SK-N-SH (cell line): ENCODE data around the gene FGD6. TPM values are rescaled to one million over a fixed set of nuclear protein-coding genes. Genes with fewer than 3 reads are reported as not detected.

ENCODE experiments used
- CTCF ChIA-PET: fragments of 300-600, 350-600 bp; formaldehyde crosslinking; extraction: SDS; loops from one replicate; lab custom pipeline; 2021; lab: Yijun Ruan, JAX
- POLR2A ChIA-PET: fragments of 350-600 bp; sonication (Branson Sonifier 250); formaldehyde crosslinking; extraction: SDS; loops from one replicate; lab custom pipeline; 2020; ENCODE audit warnings: antibody characterized with exemption, inconsistent platforms; lab: Yijun Ruan, JAX
- DNase-seq: peaks from one replicate; pipeline ENCODE4 v3.0.0; 2012
- H2AFZ ChIP-seq: fragments of 200-600 bp; sonication (generic); 2 replicates; pipeline ENCODE4 v1.8.1; 2016; ENCODE audit warnings: antibody characterized with exemption, mild to moderate bottlenecking, low read depth
- H3F3A ChIP-seq: fragments of 200-600 bp; sonication (generic); replicated peaks from 2 replicates; pipeline ENCODE3; 2016; ENCODE audit warnings: antibody characterized with exemption, mild to moderate bottlenecking; ENCODE audit not compliant: insufficient read depth
- H3K27ac ChIP-seq, 2 experiments: fragments of 200-500 bp in 1 of 2; fragments of 200-600 bp in 1 of 2; sonication (Bioruptor generic) in 1 of 2; sonication (generic), shearing (Covaris generic) in 1 of 2; 2 replicates each; pipeline versions ENCODE4 v1.5.1 to v1.6.1; 2014 to 2016; ENCODE audit warnings: low read depth in 2 of 2, inconsistent platforms in 1 of 2, low read length in 1 of 2, mild to moderate bottlenecking in 1 of 2, mixed read lengths in 1 of 2
- H3K27me3 ChIP-seq: fragments of 200-600 bp; sonication (generic), shearing (Covaris generic); 2 replicates; pipeline ENCODE4 v1.6.1; 2016; ENCODE audit warnings: mixed run types; ENCODE audit not compliant: insufficient read depth
- H3K36me3 ChIP-seq, 2 experiments: fragments of 200-500 bp in 1 of 2; fragments of 200-600 bp in 1 of 2; sonication (Bioruptor generic) in 1 of 2; sonication (generic) in 1 of 2; replicated peaks in 1 of 2; 2 replicates each; pipeline versions ENCODE3 to v1.5.1; 2014 to 2016; ENCODE audit warnings: low read length in 1 of 2, mild to moderate bottlenecking in 1 of 2; ENCODE audit not compliant: insufficient read depth in 2 of 2, control insufficient read depth in 1 of 2
- H3K4me1 ChIP-seq, 2 experiments: fragments of 200-500 bp in 1 of 2; fragments of 200-600 bp in 1 of 2; sonication (Bioruptor generic) in 1 of 2; sonication (generic), shearing (Covaris generic) in 1 of 2; 2 replicates each; pipeline versions ENCODE4 v1.5.1 to v1.6.1; 2014 to 2016; ENCODE audit warnings: low read depth in 1 of 2, low read length in 1 of 2, mixed run types in 1 of 2; ENCODE audit not compliant: insufficient read depth in 2 of 2, control insufficient read depth in 1 of 2
- H3K4me2 ChIP-seq: fragments of 200-600 bp; sonication (generic), shearing (Covaris generic); 2 replicates; pipeline ENCODE4 v1.6.1; 2017; ENCODE audit warnings: mixed run types
- H3K4me3 ChIP-seq, 2 experiments: fragments of 200-500 bp in 1 of 2; fragments of 200-600 bp in 1 of 2; sonication (Bioruptor generic) in 1 of 2; sonication (generic), shearing (Covaris generic) in 1 of 2; 2 replicates each; pipeline versions ENCODE4 v1.5.1 to v1.8.1; 2014 to 2016; ENCODE audit warnings: low read depth in 2 of 2, inconsistent platforms in 1 of 2, low read length in 1 of 2, mild to moderate bottlenecking in 1 of 2, mixed read lengths in 1 of 2, moderate library complexity in 1 of 2
- H3K79me2 ChIP-seq: fragments of 200-600 bp; sonication (generic); 2 replicates; pipeline ENCODE4 v1.8.1; 2017; ENCODE audit warnings: mild to moderate bottlenecking; ENCODE audit not compliant: insufficient read depth
- H3K9ac ChIP-seq: fragments of 200-600 bp; sonication (generic); 2 replicates; pipeline ENCODE4 v1.6.1; 2017; ENCODE audit warnings: mixed run types
- H3K9me2 ChIP-seq: fragments of 200-600 bp; sonication (generic); 2 replicates; pipeline ENCODE4 v1.6.1; 2017; ENCODE audit warnings: mixed run types
- H3K9me3 ChIP-seq: fragments of 200-600 bp; sonication (generic); 2 replicates; pipeline ENCODE4 v1.6.1; 2017; ENCODE audit warnings: mixed run types, mild to moderate bottlenecking, moderate library complexity
- H4K20me1 ChIP-seq: fragments of 200-600 bp; sonication (generic); 2 replicates; pipeline ENCODE4 v1.6.1; 2017; ENCODE audit warnings: mild to moderate bottlenecking, mixed run types; ENCODE audit not compliant: insufficient read depth
- CTCF ChIP-seq: fragments of 200-600 bp; sonication (generic); IDR thresholded peaks from 2 replicates; pipeline ENCODE4 v1.6.1; 2017; ENCODE audit warnings: antibody characterized with exemption, mild to moderate bottlenecking, moderate library complexity
- EZH2phosphoT487 ChIP-seq: fragments of 200-600 bp; sonication (generic); IDR thresholded peaks from 2 replicates; pipeline ENCODE4 v1.6.1; 2017; ENCODE audit warnings: low read depth, mixed run types, mild to moderate bottlenecking, antibody characterized with exemption, moderate library complexity, borderline replicate concordance
- FOSL2 ChIP-seq: IDR thresholded peaks from 2 replicates; pipeline ENCODE4 v1.4.0; 2012; ENCODE audit warnings: low read depth, mild to moderate bottlenecking, moderate library complexity, borderline replicate concordance
- GATA2 ChIP-seq: sonication (generic); formaldehyde crosslinking; IDR thresholded peaks from 2 replicates; pipeline ENCODE4 v1.5.0; 2020; ENCODE audit warnings: mild to moderate bottlenecking, missing genetic modification reagents
- NRF1 ChIP-seq: IDR thresholded peaks from 2 replicates; pipeline ENCODE4 v1.6.1; 2012; ENCODE audit warnings: low read depth, mild to moderate bottlenecking, low read length
- RFX5 ChIP-seq: IDR thresholded peaks from 2 replicates; pipeline ENCODE4 v1.6.1; 2012; ENCODE audit warnings: mild to moderate bottlenecking, improper control_type of control experiment, low read length
- TCF12 ChIP-seq: IDR thresholded peaks from 2 replicates; pipeline ENCODE4 v1.4.0; 2012
- TEAD4 ChIP-seq: IDR thresholded peaks from 2 replicates; pipeline ENCODE4 v1.4.0; 2012; ENCODE audit warnings: mild to moderate bottlenecking, borderline replicate concordance; ENCODE audit not compliant: insufficient read depth
- YY1 ChIP-seq: IDR thresholded peaks from 2 replicates; pipeline ENCODE4 v1.4.0; 2012; ENCODE audit warnings: low read depth, mild to moderate bottlenecking
- WGBS: methylation state at CpG from one replicate; pipeline ENCODE4 v1.1.6; 2017; ENCODE audit warnings: low lambda C conversion rate; 5-methylcytosine and 5-hydroxymethylcytosine counted together
- polyA plus RNA-seq, 3 experiments: library from polyadenylated mRNA; depleted of rRNA; stranded (reverse); fragments of >200 nt; gene quantifications; 2 replicates each; pipeline ENCODE4 v1.2.3, GENCODE V29; 2012
- TF ChIP-seq, protein P1 (sequence below): IDR thresholded peaks from 2 replicates; pipeline ENCODE4 v1.4.0; 2012; ENCODE audit warnings: low read depth, borderline replicate concordance
- TF ChIP-seq, protein P2 (sequence below): IDR thresholded peaks from 2 replicates; pipeline ENCODE4 v1.4.0; 2012; ENCODE audit warnings: low read depth, borderline replicate concordance
- TF ChIP-seq, protein P3 (sequence below): fragments of 150-350 bp; IDR thresholded peaks from 2 replicates; pipeline ENCODE4 v1.6.1; 2017; ENCODE audit warnings: antibody characterized with exemption, low read length, low read depth, borderline replicate concordance
- TF ChIP-seq, protein P4 (sequence below): IDR thresholded peaks from 2 replicates; pipeline ENCODE4; 2012

Gene FGD6
- polyA plus RNA-seq, 1 of the 3 experiments (the other 2 are of a cell fraction), result 2.8 TPM

DNA sequence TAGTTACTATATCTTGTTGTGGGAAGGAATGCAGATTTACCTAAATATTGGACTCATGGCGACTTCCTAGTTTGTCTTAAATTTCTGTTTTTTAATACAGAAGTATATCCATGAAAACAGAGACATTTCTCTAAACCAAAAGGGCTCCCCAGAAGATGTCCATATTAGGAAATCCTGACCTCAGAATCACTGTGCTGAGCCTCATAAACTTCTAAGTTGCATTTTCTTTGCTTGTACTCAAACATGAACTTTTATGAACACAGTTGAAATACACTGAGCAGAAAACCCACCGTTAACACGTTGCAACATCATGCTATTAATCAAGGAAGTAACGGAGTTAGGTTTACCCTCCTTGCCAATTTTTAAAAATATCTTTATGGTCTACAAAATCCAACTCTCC lies 100.9 kb downstream of the FGD6 start (continued):
- TF ChIP-seq CTCF (no peak), TEAD4 (no peak), YY1 (no peak), GATA2 (no peak), FOSL2 (no peak), NRF1 (no peak)
- TF ChIP-seq, protein P1, sequence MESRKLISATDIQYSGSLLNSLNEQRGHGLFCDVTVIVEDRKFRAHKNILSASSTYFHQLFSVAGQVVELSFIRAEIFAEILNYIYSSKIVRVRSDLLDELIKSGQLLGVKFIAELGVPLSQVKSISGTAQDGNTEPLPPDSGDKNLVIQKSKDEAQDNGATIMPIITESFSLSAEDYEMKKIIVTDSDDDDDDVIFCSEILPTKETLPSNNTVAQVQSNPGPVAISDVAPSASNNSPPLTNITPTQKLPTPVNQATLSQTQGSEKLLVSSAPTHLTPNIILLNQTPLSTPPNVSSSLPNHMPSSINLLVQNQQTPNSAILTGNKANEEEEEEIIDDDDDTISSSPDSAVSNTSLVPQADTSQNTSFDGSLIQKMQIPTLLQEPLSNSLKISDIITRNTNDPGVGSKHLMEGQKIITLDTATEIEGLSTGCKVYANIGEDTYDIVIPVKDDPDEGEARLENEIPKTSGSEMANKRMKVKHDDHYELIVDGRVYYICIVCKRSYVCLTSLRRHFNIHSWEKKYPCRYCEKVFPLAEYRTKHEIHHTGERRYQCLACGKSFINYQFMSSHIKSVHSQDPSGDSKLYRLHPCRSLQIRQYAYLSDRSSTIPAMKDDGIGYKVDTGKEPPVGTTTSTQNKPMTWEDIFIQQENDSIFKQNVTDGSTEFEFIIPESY, result no peak
- TF ChIP-seq, protein P2, sequence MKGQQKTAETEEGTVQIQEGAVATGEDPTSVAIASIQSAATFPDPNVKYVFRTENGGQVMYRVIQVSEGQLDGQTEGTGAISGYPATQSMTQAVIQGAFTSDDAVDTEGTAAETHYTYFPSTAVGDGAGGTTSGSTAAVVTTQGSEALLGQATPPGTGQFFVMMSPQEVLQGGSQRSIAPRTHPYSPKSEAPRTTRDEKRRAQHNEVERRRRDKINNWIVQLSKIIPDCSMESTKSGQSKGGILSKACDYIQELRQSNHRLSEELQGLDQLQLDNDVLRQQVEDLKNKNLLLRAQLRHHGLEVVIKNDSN, result no peak
- TF ChIP-seq, all 33 proteins: peak for 0

- H3K36me3 ChIP-seq, result peaks cover 0 to 10% of the 10 kb centered on the region in 2 experiments
- ChIA-PET POLR2A (interaction anchor here (1.0 kb wide), 1 partner anchor 221 kb away, joined by 3 read pairs; no protein-coding TSS in a partner anchor), CTCF (interaction anchor here (1.0 to 3.8 kb wide), 9 partner anchors 10 to 419 kb away, joined by 3 to 41 read pairs (median 12); partner anchors contain the start of genes FGD6, NR2C1 and VEZT)
- peaks cover 27% of the 10 kb centered on the region for H3F3A ChIP-seq
- no peak overlapping the region for H2AFZ ChIP-seq
- H3K79me2 ChIP-seq, result peaks cover 6% of the 10 kb centered on the region
- H3K4me3 ChIP-seq, result no peak overlapping the region
- no peaks in the 10 kb centered on the region for H4K20me1 ChIP-seq
- peaks cover 0 to 28% of the 10 kb centered on the region in 2 experiments; a peak in 3 of 4 replicates for H3K4me1 ChIP-seq
- H3K9ac ChIP-seq, result no peak overlapping the region
- TF ChIP-seq RFX5 (no peak), EZH2phosphoT487 (no peak), TCF12 (no peak), YY1 (no peak)
- TF ChIP-seq, protein P3, sequence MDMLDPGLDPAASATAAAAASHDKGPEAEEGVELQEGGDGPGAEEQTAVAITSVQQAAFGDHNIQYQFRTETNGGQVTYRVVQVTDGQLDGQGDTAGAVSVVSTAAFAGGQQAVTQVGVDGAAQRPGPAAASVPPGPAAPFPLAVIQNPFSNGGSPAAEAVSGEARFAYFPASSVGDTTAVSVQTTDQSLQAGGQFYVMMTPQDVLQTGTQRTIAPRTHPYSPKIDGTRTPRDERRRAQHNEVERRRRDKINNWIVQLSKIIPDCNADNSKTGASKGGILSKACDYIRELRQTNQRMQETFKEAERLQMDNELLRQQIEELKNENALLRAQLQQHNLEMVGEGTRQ, result no peak
- TF ChIP-seq, protein P4, sequence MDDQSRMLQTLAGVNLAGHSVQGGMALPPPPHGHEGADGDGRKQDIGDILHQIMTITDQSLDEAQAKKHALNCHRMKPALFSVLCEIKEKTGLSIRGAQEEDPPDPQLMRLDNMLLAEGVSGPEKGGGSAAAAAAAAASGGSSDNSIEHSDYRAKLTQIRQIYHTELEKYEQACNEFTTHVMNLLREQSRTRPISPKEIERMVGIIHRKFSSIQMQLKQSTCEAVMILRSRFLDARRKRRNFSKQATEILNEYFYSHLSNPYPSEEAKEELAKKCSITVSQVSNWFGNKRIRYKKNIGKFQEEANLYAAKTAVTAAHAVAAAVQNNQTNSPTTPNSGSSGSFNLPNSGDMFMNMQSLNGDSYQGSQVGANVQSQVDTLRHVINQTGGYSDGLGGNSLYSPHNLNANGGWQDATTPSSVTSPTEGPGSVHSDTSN, result no peak
- TF ChIP-seq, protein P2, result no peak
- H3K27ac ChIP-seq, result no peak overlapping the region
- H3K9me2 ChIP-seq, result no peaks in the 10 kb centered on the region
- 79% methylated on average over 7 of the region's 7 CpGs for WGBS
- no peaks in the 10 kb centered on the region for H3K27me3 ChIP-seq
- no peak overlapping the region for H3K4me2 ChIP-seq
- DNase-seq, result no peak
- no peaks in the 10 kb centered on the region for H3K9me3 ChIP-seq
Measured at GRCh38 chr12:95115641-95116040, 101.6 kb downstream of the FGD6 start.
